Uterus (tissue), 4 donors: Measurements from ENCODE around the gene LTBP2. TPM values are rescaled to one million over a fixed set of nuclear protein-coding genes. Genes with fewer than 3 reads are reported as not detected.

Source experiments
- DNase-seq, 2 donors: peaks; one replicate each; pipeline ENCODE4 v3.0.0-alpha.2; 2019 to 2020
- H3K27ac ChIP-seq, 2 donors: fragments of 200-600 bp; sonication (generic); 1 replicate in 1 of 2; 2 replicates in 1 of 2; pipeline ENCODE4 v1.5.1; 2016 to 2018
- H3K27me3 ChIP-seq, 2 donors: fragments of 200-600 bp; sonication (generic); one replicate each; pipeline ENCODE4 v1.5.1; 2018 to 2019; ENCODE audit warnings: control low read depth in 1 of 2
- H3K36me3 ChIP-seq, 2 donors: fragments of 200-600 bp; sonication (generic); one replicate each; pipeline ENCODE4 v1.5.1; 2019; ENCODE audit warnings: control low read depth in 1 of 2
- H3K4me1 ChIP-seq, 2 donors: fragments of 200-600 bp; sonication (generic); one replicate each; pipeline ENCODE4 v1.5.1; 2018 to 2019; ENCODE audit warnings: control low read depth in 1 of 2
- H3K4me3 ChIP-seq, 2 donors: fragments of 200-600 bp; sonication (generic); 1 replicate in 1 of 2; 2 replicates in 1 of 2; pipeline ENCODE4 v1.5.1; 2018 to 2019; ENCODE audit warnings: mild to moderate bottlenecking in 1 of 2
- H3K9me3 ChIP-seq, 2 donors: fragments of 200-600 bp; sonication (generic); one replicate each; pipeline ENCODE4 v1.5.1; 2019; ENCODE audit warnings: control low read depth in 1 of 2
- CTCF ChIP-seq, 4 experiments: fragments of 200-600 bp in 2 of 4; fragments of 450-650 bp in 2 of 4; sonication (generic) in 2 of 4; IDR thresholded peaks; one replicate each; pipeline ENCODE4 v1.5.1; 2016 to 2019; ENCODE audit warnings: antibody characterized with exemption in 4 of 4, mild to moderate bottlenecking in 2 of 4, moderate library complexity in 1 of 4
- POLR2A ChIP-seq, 2 donors: fragments of 450-650 bp; IDR thresholded peaks; one replicate each; pipeline ENCODE4 v1.6.1; 2016; ENCODE audit warnings: antibody characterized with exemption in 2 of 2, mild to moderate bottlenecking in 1 of 2, moderate library complexity in 1 of 2
- intact Hi-C: fragments of 100-400 bp; cut with DNase I; formaldehyde crosslinking; loops from one replicate; pipeline ENCODE4 v1.15.1; 2023; ENCODE audit warnings: low total_unique reads
- total RNA-seq, 4 donors: library from RNA; depleted of rRNA in 3 of 4; stranded (reverse); fragments of >200 nt in 3 of 4; gene quantifications; one replicate each; pipeline versions ENCODE4 v1.1.0 to v1.2.4, GENCODE V29; 2014 to 2023
- donor health status: DM: yes; HTN: yes; CAD: no.

LTBP2 gene
- total RNA-seq, 4 donors from 2014 or later, result 18.8 to 70.6 (median 35.1) TPM

GRCh38 chr14:74518221-74518620 lies 93.8 kb downstream of the LTBP2 start:
- no peaks in the 10 kb centered on the region for H3K27me3 ChIP-seq
- no peak for TF ChIP-seq POLR2A (IDR thresholded peaks at IDR 0.05)
- no peak for TF ChIP-seq CTCF (IDR thresholded peaks at IDR 0.05)
- H3K4me1 ChIP-seq, result no peaks in the 10 kb centered on the region
- no peak overlapping the region for H3K27ac ChIP-seq
- no peak overlapping the region for H3K4me3 ChIP-seq
- intact Hi-C loops, result no loop called here
- DNase-seq, result no peak
- no peaks in the 10 kb centered on the region for H3K36me3 ChIP-seq
- no peaks in the 10 kb centered on the region for H3K9me3 ChIP-seq

- intact Hi-C loops, result no loop called here
- H3K4me3 ChIP-seq, result no peak overlapping the region
- no peaks in the 10 kb centered on the region for H3K9me3 ChIP-seq
- H3K36me3 ChIP-seq, result no peaks in the 10 kb centered on the region
- DNase-seq, result no peak
- TF ChIP-seq POLR2A (IDR thresholded peaks at IDR 0.05) (no peak), CTCF (IDR thresholded peaks at IDR 0.05) (no peak)
- no peaks in the 10 kb centered on the region for H3K27me3 ChIP-seq
- no peaks in the 10 kb centered on the region for H3K4me1 ChIP-seq
- no peak overlapping the region for H3K27ac ChIP-seq
Measured at GRCh38 chr14:74517731-74518130, 94.3 kb downstream of the LTBP2 start.

- H3K4me3 ChIP-seq, result no peak overlapping the region
- intact Hi-C loops, result no loop called here
- no peaks in the 10 kb centered on the region for H3K27me3 ChIP-seq
- H3K9me3 ChIP-seq, result no peaks in the 10 kb centered on the region
- no peaks in the 10 kb centered on the region for H3K4me1 ChIP-seq
- TF ChIP-seq CTCF (IDR thresholded peaks at IDR 0.05) (no peak), POLR2A (IDR thresholded peaks at IDR 0.05) (no peak)
- DNase-seq, result no peak
- no peak overlapping the region for H3K27ac ChIP-seq
- H3K36me3 ChIP-seq, result no peaks in the 10 kb centered on the region
Measured at GRCh38 chr14:74516451-74517160, 95.4 kb downstream of the LTBP2 start.

- Histone ChIP-seq H3K4me1 (no peaks in the 10 kb centered on the region), H3K9me3 (no peaks in the 10 kb centered on the region), H3K36me3 (no peaks in the 10 kb centered on the region), H3K27ac (no peak overlapping the region), H3K4me3 (no peak overlapping the region), H3K27me3 (no peaks in the 10 kb centered on the region)
- intact Hi-C loops, result no loop called here
- no peak for TF ChIP-seq POLR2A (IDR thresholded peaks at IDR 0.05)
- no peak for DNase-seq
Measured at GRCh38 chr14:74515891-74516412, 96.1 kb downstream of the LTBP2 start.

GRCh38 chr14:74514471-74514941 lies 97.5 kb downstream of the LTBP2 start:
- intact Hi-C loops, result no loop called here
- H3K4me1 ChIP-seq, result no peaks in the 10 kb centered on the region
- TF ChIP-seq POLR2A (IDR thresholded peaks at IDR 0.05), result no peak
- TF ChIP-seq CTCF (IDR thresholded peaks at IDR 0.05), result no peak
- H3K36me3 ChIP-seq, result no peaks in the 10 kb centered on the region
- no peak overlapping the region for H3K4me3 ChIP-seq
- no peak overlapping the region for H3K27ac ChIP-seq
- peak in 1 of 2 donors; percentile 48 for DNase-seq
- no peaks in the 10 kb centered on the region for H3K27me3 ChIP-seq
- H3K9me3 ChIP-seq, result no peaks in the 10 kb centered on the region
